NT2/D1 (cell line): ENCODE measurements around the gene NPDC1.

Experiments
- SUZ12 ChIP-seq: IDR thresholded peaks from 2 replicates; pipeline ENCODE4 v1.6.1; 2011; ENCODE audit not compliant: insufficient read length, insufficient read depth; ENCODE audit errors: extremely low read depth
- YY1 ChIP-seq: IDR thresholded peaks from 2 replicates; pipeline ENCODE4 v1.6.1; 2011; ENCODE audit not compliant: insufficient read length, insufficient read depth
- ZNF274 ChIP-seq: IDR thresholded peaks from 2 replicates; pipeline ENCODE4 v1.6.1; 2011; ENCODE audit warnings: mild to moderate bottlenecking, low read depth, low read length

- no peak for TF ChIP-seq YY1
- no peak for TF ChIP-seq SUZ12
- no peak for TF ChIP-seq ZNF274
Observed at GRCh38 chr9:137074657-137075274, 28.8 kb upstream of the NPDC1 start.
